ENCODE results near the gene IFNA8. TPM values are rescaled to one million over a fixed set of nuclear protein-coding genes. Genes with fewer than 3 reads are reported as not detected.
A peak's percentile ranks its signal among the peaks of the same experiment; 100 is the strongest.
"Not testable (repeated sequence)": the region's sequence is repeated elsewhere in the genome, so short reads cannot be mapped to it uniquely, and the experiment has no call there.

Gene IFNA8
- polyA plus RNA-seq, 12 donors = not detected

DNA sequence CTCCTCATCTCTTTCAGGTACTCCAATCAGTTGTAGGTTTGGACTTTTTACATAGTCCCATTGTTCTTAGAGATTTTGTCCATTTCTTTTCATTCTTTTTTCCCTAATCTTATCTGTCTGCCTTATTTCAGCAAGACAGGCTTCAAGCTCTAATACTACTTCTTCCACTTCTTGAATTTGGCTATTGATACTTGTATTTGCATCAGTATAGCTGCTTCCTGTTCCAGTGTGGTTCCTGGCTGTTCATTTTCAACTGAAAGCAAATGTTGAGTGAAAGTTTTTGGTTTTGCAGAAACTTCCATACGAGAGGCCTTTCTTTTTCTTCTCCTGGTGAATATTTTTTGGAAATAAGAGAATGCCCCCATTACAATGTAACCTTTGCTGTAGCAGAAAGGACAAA, 19.3 kb downstream of the IFNA8 start:
- DNase-seq = no peak

- DNase-seq = no peak
These were observed 20.3 kb downstream of the IFNA8 start for GRCh38 chr9:21429191-21429590.

GRCh38 chr9:21432672-21433425, 23.9 kb downstream of the IFNA8 start:
- DNase-seq = no peak

- peak; percentile 48 for DNase-seq
These were observed 25.5 kb downstream of the IFNA8 start for GRCh38 chr9:21434202-21435014.

DNA sequence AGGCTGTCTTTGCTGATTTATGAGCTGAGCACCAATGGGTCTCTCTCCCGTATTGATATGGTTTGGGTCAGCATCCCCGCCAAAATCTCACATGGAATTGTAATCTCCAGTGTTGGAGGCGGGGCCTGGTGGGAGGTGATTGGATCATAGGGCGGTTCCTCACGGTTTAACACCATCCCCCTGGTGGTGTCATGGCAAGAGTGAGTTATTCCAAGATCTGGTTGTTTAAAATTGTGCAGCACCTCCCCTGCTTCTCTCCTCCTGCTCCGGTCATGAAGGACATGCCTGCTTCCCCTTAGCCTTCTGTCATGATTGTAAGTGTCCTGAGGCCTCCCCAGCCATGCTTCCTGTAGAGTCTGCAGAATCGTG, 26.1 kb downstream of the IFNA8 start:
- DNase-seq = not testable (repeated sequence)

DNA sequence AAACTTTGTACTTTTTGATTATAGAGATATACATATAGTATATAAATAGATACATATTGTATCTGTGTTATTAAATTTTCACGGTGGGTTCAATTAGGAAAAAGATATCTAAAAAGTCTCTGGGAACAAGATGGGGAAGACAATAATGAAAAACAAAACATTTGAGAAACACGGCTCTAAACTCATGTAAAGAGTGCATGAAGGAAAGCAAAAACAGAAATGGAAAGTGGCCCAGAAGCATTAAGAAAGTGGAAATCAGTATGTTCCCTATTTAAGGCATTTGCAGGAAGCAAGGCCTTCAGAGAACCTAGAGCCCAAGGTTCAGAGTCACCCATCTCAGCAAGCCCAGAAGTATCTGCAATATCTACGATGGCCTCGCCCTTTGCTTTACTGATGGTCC, 31.2 kb downstream of the IFNA8 start, which contains the start of gene IFNA1:
IFNA1 (plus strand) TSS at position 301 of the 400 bp plus-strand sequence; CDS start at position 370, 69 bp downstream.
- DNase-seq = no peak

- no peak for DNase-seq
These were observed 35.1 kb downstream of the IFNA8 start for GRCh38 chr9:21443849-21444625.

GRCh38 chr9:21449312-21449711, 40.4 kb downstream of the IFNA8 start:
- DNase-seq = not testable (repeated sequence)

GRCh38 chr9:21450733-21451394, 41.9 kb downstream of the IFNA8 start:
- no peak for DNase-seq

- DNase-seq = no peak
These were observed 43.8 kb downstream of the IFNA8 start for GRCh38 chr9:21452681-21453080.

GRCh38 chr9:21454149-21454548, 45.2 kb downstream of the IFNA8 start:
- no peak for DNase-seq

DNA sequence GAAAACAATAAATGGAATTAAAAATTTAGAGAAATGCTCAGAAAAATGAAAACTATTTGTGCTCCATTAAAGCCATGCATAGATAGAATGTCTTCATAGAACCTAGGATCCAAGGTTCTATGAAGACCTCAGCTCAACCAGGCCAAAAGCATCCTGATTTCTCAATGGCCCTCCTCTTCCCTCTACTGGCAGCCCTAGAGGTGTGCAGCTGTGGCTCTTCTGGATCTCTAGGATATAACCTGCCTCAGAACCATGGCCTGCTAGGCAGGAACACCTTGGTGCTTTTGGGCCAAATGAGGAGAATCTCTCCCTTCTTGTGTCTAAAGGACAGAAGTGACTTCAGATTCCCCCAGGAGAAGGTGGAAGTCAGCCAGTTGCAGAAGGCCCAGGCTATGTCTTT, 46.4 kb downstream of the IFNA8 start:
- DNase-seq = peak; percentile 6

Other genes starting within 250 kb of the IFNA8 start
- not detected for gene IFNA21, start 242.5 kb upstream of the IFNA8 start, polyA plus RNA-seq (ENCODE audit: insufficient read length in 12 of 12)
- not detected for gene IFNA4, start 221.5 kb upstream of the IFNA8 start, polyA plus RNA-seq (ENCODE audit: insufficient read length in 12 of 12)
- gene IFNA7, start 206.9 kb upstream of the IFNA8 start, polyA plus RNA-seq (ENCODE audit: insufficient read length in 12 of 12) = not detected
- not detected for gene IFNA10, start 202.0 kb upstream of the IFNA8 start, polyA plus RNA-seq (ENCODE audit: insufficient read length in 12 of 12)
- gene IFNA16, start 191.8 kb upstream of the IFNA8 start, polyA plus RNA-seq (ENCODE audit: insufficient read length in 12 of 12) = not detected
- gene IFNA17, start 180.9 kb upstream of the IFNA8 start, polyA plus RNA-seq (ENCODE audit: insufficient read length in 12 of 12) = not detected
- not detected for gene IFNA14, start 169.1 kb upstream of the IFNA8 start, polyA plus RNA-seq (ENCODE audit: insufficient read length in 12 of 12)
- gene IFNA5, start 103.8 kb upstream of the IFNA8 start, polyA plus RNA-seq (ENCODE audit: insufficient read length in 12 of 12) = not detected
- 10 to 100 TPM in 11 of 12 donors, not detected in 1; 20.0 to 33.8 (median 24.1) TPM for gene KLHL9, start 73.7 kb upstream of the IFNA8 start, polyA plus RNA-seq (ENCODE audit: insufficient read length in 12 of 12)
- not detected for gene IFNA6, start 58.2 kb upstream of the IFNA8 start, polyA plus RNA-seq (ENCODE audit: insufficient read length in 12 of 12)
- gene IFNA13, start 41.1 kb upstream of the IFNA8 start, polyA plus RNA-seq (ENCODE audit: insufficient read length in 12 of 12) = not detected
- gene IFNA2, start 23.7 kb upstream of the IFNA8 start, polyA plus RNA-seq (ENCODE audit: insufficient read length in 12 of 12) = not detected
- gene IFNA1, start 31.3 kb downstream of the IFNA8 start, polyA plus RNA-seq (ENCODE audit: insufficient read length in 12 of 12) = not detected
- gene IFNE, start 73.2 kb downstream of the IFNA8 start, polyA plus RNA-seq (ENCODE audit: insufficient read length in 12 of 12) = under 1 TPM in 1 of 12 donors, not detected in 11; 0.12 TPM

Measured in muscle of arm (tissue), 12 donors.